NCI-H128 (cell line): ENCODE measurements around the gene ALOXE3.

Experiments
- DNase-seq: peaks from one replicate; lab custom pipeline; 2025; ENCODE audit not compliant: unreplicated experiment; lab: John Stamatoyannopoulos, UW

ALOXE3 gene

DNA sequence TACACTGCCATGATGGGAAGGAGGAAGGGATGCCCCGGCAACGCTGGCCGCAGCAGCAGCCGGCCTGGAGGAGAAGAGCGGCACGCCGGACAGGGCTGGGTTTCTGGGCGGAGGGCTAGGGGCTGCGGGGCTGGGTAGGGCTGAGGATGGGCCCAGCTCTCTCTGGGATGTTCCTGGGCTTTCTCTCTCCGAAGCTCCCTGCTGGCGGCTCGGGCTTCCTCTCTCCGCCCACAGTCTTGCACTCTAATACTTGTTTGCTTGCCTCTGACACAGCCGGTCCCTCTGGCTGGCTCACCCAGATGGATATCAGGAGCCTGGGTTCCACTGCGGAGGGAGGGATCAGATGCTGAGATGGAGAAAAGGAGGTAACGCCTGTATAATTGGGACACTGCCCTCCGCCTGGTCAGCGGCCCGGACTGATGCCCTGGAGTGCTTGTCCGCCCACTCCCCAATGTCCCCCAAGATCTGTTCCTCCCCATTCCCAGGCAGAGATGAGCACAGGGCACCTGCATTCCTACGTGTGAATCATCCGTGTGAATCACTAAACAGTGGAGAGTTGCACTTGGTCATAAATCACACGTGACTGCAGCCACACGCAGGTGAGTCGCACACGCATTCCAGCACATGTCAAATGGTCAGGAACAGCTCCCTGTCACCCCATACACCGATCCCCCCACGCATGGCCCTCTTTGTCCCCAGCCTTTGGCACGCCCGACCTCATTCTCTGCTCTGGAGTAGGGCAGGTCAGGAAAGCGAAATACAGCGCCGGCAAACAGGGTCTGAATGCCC is at the start of gene ALOXE3:
Gene ALOXE3 (minus strand): TSS at position 535 of the 789 bp plus-strand sequence. CDS start 524 bp downstream, at position 11.
- DNase-seq = no peak

- DNase-seq = no peak
These were observed 49.2 kb upstream of the ALOXE3 start for GRCh38 chr17:8167526-8167925.

GRCh38 chr17:8166731-8167130 is 48.4 kb upstream of the ALOXE3 start:
- no peak for DNase-seq

- no peak for DNase-seq
These were observed 46.5 kb upstream of the ALOXE3 start for GRCh38 chr17:8164815-8165131.

GRCh38 chr17:8163978-8164814 is 45.9 kb upstream of the ALOXE3 start:
- no peak for DNase-seq

DNA sequence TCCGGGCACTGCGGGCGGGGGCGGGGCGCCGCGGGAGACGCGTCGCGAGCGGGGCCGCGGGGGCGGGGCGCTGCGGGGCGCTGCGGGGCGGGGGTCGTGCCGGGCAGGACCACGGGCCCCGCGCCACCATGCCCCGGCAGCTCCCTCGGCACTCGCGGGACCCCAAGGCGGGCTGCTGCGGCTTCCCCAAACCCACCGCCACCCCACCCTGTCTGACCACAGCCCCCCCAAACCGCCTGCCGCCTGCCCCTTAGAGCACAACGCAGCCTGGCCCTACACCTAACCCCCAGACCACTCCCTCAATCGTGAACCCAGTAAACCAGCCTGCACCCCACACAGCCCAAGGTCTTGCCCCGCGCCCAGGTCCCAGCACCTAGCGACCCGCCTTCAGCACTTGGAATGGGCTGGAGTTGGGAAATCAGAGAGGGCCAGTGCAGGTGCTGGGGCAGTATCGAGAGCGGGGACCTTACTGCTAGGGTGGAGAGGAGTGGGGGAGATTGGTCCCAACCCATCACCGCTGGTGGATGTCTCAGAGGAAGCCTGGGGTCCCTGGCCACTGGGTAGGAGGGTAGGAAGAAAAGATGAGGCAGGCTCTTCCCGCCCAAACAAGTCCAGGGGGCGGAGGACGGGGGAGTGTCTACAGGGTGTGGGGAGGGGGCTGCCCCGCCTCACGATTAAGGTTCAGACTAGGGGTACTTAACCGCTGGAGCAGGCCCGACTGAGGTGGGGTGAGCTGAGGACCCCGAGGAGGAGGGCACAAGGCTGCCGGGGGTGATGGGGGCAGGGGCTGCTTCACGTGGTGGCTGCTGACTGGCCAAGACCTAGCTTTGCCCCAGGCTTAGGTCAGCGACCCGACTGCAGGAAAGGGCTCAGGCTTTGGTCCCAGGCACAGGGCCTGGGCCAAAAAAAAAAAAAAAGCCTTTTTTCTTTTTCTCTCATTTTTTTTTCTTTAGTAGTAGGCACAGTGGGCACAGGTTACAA is 45.0 kb upstream of the ALOXE3 start:
- DNase-seq = no peak

GRCh38 chr17:8162233-8162996 is 44.1 kb upstream of the ALOXE3 start, which contains the start of gene VAMP2:
VAMP2 (minus strand) TSS chr17:8162948; CDS start chr17:8162879, 69 bp downstream.
- no peak for DNase-seq

GRCh38 chr17:8161289-8162232 is 43.2 kb upstream of the ALOXE3 start:
- no peak for DNase-seq

GRCh38 chr17:8160741-8161221 is 42.5 kb upstream of the ALOXE3 start:
- DNase-seq = no peak

DNA sequence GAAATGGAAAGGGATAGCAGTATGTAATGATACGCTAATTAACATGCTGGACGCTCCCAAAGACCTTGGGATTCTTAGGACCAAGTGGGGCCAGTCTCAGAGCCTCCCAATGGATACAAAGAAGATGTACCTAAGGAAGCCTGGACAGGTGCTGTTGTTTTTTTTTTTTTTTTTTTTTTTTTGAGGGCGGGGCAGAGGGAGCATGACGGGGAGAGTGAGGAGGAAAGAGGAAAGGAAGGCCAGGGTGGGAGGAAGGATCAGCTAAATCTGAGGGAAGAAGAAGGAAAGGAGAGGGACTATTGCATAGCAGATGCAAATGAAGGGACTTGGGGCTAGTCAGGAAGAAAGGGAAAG is 41.9 kb upstream of the ALOXE3 start:
- no peak for DNase-seq

- no peak for DNase-seq
These were observed 41.3 kb upstream of the ALOXE3 start for GRCh38 chr17:8159459-8160223.

DNA sequence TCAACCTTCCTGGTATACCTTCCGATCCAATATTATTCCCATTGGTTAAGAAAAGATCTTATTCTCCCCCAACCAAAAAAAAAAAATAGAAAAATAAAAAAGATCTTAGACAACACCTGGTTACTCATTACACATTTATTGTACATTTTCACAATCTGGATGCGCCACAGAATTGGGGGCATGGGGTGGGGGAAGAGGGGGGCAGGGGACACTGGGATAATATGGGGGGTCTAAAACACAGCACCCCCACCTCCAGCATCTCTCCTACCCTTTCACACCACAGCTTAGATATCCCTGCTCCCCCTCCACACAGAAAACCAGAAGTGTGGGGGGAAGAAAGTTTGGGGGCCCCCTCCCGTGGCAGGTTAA is 40.7 kb upstream of the ALOXE3 start:
- DNase-seq = no peak

- DNase-seq = peak; percentile 37
These were observed 40.1 kb upstream of the ALOXE3 start for GRCh38 chr17:8158267-8159031.

DNA sequence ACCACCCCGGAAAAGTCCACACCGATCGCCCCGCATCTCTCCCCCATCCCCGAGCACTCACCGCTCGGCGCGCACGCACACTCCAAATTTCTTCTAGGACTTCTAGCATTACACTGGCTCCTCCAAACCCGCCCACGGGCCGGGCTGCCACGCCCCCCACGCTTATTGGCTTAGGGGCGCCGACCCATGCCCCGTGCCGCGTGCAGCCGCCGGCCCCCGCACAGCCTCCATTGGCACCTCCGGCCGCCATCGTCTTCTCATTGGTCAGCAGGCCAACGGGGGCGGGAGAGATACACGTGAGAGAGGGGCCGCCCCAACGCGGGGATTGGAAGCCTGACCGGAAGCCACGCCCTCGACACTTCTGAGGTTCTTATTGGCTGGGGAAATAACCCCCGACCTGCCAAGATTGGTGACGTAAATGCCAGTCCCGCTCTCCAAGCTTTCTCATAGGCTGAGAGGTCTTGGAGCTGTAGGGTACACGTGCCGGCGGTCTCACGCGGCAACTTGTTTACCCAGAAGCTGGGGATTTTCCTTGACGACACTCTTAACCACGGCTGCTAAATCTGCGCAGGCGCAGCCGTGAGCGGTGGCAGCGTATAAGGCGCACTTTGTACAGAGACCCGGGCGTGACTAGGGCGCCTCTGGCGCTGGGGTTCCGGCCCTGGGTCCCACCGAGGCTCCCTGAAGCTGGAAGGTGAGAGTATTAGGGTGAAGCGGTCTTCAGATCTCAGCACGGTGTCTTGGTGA is 38.1 kb upstream of the ALOXE3 start:
- DNase-seq = peak; percentile 98

DNA sequence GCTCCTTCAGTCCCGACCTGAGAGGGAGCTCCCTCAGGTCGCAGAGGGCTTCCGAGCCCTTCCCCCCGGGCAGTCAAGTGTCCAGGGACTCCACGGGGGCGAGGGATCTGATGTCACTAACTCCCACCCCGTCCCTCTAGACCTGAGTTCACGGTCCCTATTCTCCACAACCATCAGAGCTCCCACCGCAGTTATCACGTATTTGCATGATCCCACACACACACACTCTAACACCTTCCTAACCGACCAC is 37.6 kb upstream of the ALOXE3 start:
- DNase-seq = no peak

- DNase-seq = no peak
These were observed 37.1 kb upstream of the ALOXE3 start for GRCh38 chr17:8155231-8155995.
